IPS-18c (cell line): ENCODE measurements around the gene ZDHHC14.
"Not testable (repeated sequence)": the region's sequence is repeated elsewhere in the genome, so short reads cannot be mapped to it uniquely, and the experiment has no call there.

ENCODE experiments used
- H3K4me3 ChIP-seq: 2 replicates; pipeline ENCODE4 v1.7.0; 2013; ENCODE audit warnings: low read depth, mild to moderate bottlenecking, low read length, moderate library complexity; ENCODE audit not compliant: insufficient read depth
- H3K9me3 ChIP-seq: one replicate; pipeline ENCODE4 v1.6.1; 2013; ENCODE audit warnings: mild to moderate bottlenecking, low read length, moderate library complexity; ENCODE audit not compliant: control insufficient read depth, insufficient read depth

Gene ZDHHC14

DNA sequence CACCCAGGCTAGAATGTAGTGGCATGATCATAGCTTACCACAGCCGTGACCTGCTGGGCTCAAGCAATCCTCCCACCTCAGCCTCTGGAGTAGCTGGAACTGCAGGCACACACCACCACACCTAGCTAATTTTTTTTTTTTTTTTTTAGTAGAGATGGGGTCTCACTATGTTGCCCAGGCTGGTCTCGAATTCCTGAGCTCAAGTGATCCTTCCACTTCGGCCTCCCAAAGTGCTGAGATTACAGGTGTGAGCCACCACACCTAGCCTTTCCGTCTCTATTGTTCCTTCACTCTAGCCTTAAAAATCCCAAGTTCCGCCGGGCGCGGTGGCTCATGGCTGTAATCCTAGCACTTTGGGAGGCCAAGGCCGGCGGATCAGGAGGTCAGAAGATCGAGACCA, 14.2 kb downstream of the ZDHHC14 start:
- not testable (repeated sequence) for H3K9me3 ChIP-seq, H3K4me3 ChIP-seq

DNA sequence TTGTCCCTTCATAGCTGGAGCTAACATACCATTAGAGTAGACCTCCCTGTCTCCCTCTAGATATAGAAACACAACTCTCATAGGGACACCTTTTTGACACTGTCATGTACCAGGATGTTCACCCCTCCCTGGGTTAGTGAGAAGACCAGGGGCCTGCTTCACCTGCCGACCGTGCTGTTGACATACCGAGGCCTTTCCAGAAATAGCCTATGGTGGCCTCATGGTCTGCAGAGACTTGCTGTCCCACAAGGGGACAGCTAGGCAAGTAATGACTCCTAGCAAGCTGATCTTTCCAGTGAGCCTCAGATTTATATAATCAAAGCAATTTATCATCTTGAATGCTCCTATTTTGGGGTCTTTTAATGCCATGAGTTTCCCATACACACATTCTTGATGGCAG, 15.0 kb downstream of the ZDHHC14 start:
- H3K4me3 ChIP-seq = no peak overlapping the region
- no peaks in the 10 kb centered on the region for H3K9me3 ChIP-seq

DNA sequence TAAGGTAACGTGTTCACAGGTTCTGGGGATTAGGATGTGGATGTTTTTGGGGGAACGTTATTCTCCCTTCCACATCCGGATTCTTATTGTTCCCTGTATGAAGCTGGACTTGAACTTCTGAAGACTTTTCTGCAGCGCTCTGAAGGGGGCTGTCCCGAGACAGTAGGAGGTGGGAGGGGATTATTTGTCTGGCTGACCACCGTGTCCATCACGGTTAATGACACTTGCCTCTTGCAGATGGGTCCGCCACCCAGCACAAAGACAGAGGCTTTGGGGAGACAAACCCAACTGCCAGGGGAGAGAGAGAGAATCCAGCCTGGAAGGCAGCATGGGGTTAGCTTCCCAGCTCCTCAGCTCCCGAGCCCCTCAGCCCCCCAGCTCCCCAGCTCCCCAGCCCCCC, 16.7 kb downstream of the ZDHHC14 start:
- no peaks in the 10 kb centered on the region for H3K9me3 ChIP-seq

DNA sequence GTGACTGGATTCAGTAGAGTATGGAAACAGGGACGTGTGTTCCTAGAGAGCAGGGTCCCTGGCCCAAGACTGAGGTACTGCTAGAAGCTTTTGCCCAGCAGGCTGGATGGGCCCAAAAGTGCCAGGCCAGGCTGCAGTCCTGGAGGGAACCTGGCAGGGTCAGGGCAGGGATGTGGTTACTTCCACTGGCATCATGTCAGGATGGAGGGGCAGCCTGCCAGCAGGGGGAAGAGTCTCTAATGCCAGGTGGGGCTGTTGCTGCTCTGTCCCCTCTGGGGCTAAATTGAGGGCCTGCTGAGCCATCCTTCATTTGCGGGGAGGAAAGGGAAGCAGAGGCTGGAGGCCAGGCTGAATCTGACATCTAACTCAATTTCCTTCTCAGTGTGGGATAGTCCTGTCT, 17.2 kb downstream of the ZDHHC14 start:
- no peaks in the 10 kb centered on the region for H3K9me3 ChIP-seq
- H3K4me3 ChIP-seq = no peak overlapping the region

More for the DNA sequence above, 16.7 kb downstream of the ZDHHC14 start:
- H3K4me3 ChIP-seq = no peak overlapping the region

DNA sequence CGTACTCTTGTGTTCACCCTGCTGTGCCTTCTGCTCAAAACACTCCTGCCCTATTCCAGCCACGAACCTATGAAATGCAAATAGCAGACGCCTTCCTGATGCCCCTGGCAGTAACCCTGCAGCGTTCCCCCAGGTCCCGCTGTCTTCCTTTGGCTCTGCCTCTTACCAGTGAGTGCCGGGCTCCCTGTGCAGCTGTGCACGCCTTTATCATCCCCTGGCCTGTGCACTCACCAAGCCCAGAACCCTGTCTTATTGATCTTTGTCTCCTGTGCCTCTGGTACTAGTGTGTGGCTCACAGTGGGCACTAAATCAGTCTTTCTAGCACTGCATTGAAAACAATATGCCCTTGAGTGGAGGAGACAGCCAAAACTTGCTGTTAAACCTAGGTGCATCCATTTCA, 19.7 kb downstream of the ZDHHC14 start:
- Histone ChIP-seq H3K9me3 (no peaks in the 10 kb centered on the region), H3K4me3 (no peak overlapping the region)

DNA sequence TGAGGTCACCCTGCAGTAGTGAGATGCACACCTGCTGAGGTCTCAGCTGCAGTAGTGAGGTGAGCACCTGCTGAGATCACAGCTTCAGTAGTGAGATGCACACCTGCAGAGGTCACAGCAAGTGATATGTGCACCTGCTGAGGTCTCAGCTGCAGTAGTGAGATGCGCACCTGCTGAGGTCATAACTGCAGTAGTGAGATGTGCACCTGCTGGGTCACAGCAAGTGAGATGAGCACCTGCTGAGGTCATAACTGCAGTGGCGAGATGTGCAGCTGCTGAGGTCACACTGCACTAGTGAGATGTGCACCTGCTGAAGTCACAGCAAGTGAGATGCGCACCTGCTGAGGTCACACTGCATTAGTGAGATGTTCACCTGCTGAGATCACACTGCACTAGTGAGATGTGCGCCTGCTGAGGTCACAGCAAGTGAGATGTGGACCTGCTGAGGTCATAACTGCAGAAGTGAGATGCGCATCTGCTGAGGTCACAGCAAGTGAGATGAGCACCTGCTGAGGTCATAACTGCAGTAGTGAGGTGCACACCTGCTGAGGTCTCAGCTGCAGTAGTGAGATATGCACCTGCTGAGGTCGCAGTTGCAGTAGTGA, 20.8 kb downstream of the ZDHHC14 start:
- Histone ChIP-seq H3K4me3 (no peak overlapping the region), H3K9me3 (no peaks in the 10 kb centered on the region)

DNA sequence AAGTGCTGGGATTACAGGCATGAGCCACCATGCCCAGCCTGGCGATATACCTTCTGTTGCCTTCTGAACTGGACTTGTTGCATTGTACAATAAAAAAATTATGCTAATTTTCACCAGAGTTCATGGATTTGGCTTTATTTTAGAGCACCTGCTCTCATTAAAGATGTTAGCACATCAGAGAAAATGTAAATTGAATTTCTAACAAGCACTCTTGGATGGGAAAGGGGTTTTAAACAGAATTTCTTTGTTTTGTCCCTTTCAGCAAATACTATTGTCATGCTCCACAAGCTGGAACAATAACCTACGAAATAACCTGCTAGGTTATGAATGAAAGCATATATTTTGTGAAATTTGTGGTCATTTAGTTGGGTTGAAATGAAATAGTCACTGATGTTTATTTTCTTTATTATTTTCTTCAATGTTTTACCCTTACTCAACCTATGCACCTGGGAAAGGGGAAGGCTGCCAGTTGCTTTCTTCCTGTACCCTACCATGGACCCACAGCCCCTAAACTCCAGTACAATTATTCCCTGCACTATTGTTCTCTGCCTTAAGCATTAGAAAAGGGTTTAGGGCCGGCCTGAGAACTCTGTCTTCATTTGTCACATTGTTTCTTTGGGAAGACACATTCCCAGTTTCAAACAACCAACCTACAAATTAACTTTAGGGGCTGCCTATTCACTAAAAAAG, 22.2 kb downstream of the ZDHHC14 start:
- no peaks in the 10 kb centered on the region for H3K9me3 ChIP-seq
- H3K4me3 ChIP-seq = no peak overlapping the region

DNA sequence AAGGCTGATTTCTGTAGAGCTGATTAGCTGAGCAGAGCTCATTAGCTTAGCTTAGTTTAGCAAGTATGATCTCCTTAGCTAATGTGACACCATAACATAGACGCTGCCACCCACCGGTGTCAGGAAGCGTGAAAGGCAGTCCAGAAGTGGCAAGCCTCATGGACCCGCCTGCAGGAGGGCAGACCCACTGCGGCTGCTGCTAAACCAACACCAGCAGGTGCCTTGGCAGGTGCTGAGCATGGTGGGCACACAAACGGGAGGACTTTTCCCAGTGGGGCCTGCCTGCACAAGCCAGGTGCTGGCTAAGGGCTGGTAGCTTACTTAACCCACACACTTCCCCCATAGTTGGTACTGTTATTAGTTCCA, 22.7 kb downstream of the ZDHHC14 start:
- Histone ChIP-seq H3K4me3 (no peak overlapping the region), H3K9me3 (no peaks in the 10 kb centered on the region)

DNA sequence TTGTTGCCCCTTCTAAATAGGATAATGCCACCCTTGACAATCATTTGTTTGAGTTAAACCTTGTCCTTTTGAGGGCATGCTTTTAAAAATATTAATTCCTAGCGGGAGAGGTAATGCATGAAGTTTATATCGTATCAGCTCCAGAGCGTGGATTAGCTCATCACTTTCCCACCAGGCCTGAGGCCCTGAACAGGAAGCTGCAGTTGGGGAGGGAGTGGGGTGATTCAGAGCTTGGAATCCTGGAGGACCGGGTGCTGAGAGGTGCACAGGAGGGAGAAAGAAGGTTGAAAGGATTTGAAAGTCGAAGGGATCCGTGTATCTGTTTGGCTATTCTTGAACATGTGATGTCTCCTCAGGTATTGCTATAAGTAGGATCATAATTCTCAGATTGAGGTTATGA, 25.0 kb downstream of the ZDHHC14 start:
- Histone ChIP-seq H3K9me3 (no peaks in the 10 kb centered on the region), H3K4me3 (no peak overlapping the region)

DNA sequence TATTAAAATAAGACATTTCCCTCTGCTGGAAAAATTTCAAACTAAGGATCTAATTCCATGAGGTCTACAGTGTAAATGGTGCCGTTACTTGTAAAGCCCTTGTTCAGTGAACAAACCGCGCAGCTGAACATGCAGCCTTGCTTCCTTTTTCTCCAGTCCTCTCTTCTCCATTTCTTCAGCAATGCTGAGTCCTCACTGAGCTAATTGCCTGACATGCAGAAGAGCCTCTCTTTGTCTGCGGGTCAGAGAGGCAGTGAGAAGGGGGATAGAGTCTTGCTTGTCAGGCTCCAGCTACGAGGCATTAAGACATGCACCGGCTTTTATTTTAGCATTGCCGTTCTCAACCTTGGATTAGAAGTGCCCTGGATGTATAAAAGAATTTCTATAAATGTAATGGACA, 25.7 kb downstream of the ZDHHC14 start:
- Histone ChIP-seq H3K9me3 (no peaks in the 10 kb centered on the region), H3K4me3 (no peak overlapping the region)

DNA sequence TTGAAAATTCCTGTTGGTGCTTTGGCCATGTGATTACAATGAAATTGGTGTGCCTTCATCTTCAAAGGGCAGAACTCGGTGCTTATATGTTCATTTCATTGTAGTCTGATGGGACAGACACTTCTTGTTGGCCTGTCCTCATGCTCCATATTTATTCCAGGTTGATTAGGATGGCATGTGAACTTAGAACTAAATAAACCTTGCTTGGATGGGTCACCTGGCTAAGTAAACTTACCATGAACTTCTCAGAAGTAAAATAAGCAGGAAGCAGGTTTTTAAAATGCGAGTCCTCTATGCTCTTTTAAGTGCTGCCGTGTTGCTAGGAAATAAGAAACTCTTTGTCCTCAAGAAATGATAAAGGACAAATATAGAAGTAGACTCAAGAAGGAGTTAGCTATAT, 26.7 kb downstream of the ZDHHC14 start:
- H3K9me3 ChIP-seq = no peaks in the 10 kb centered on the region
- no peak overlapping the region for H3K4me3 ChIP-seq

DNA sequence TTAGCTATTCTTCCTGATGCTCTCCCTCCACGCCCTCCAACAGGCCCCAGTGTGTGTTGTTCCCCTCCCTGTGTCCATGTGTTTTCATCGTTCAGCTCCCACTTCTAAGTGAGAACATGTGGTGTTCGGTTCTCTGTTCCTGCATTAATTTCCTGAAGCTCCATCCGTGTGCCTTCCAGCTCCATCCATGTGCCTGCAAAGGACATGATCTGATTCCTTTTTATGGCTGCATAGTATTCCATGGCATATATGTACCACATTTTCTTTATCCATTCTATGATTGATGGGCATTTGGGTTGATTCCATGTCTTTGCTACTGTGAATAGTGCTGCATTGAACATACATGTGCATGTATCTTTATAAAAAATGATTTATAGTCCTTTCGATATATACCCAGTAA, 27.4 kb downstream of the ZDHHC14 start:
- not testable (repeated sequence) for H3K9me3 ChIP-seq

DNA sequence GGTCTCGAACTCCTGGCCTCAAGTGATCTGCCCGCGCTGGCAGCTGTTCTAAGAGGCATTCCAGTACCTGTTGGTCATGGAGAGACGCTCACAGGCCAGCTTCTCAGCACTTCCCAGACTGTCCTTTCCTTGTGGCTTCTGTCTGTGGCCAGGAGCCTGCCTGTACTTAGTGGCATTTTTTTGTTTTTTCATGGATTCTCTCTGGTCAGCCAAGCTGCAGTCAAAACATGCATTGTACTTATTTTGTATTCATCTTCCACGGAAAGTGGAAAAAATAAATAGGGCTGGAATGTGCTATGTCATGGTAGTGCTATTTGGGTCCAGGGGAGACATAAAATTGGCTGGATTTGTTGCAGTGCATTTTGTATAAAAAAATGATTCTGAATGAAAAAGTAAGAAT, 29.1 kb downstream of the ZDHHC14 start:
- H3K9me3 ChIP-seq = no peaks in the 10 kb centered on the region
- H3K4me3 ChIP-seq = no peak overlapping the region

More for the DNA sequence above, 27.4 kb downstream of the ZDHHC14 start:
- not testable (repeated sequence) for H3K4me3 ChIP-seq

DNA sequence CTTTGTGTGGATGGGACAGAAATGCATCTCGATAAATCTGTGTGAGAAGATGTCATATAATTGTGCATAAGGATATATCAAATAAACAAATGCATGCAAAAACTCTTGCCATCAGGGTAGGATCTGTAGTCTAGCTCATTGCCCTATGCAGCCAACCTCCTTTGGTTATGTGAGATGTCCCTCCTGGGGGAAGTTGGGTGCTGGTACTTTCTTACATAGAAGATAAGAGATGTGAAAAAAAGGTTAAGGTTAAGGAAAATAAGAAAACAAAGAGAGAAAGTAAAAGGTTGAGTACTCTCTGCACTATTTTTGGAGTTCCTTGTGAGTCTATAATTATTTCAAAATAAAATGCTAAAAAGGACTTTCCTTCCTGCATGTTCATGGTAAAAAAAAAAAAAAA, 30.4 kb downstream of the ZDHHC14 start:
- Histone ChIP-seq H3K4me3 (no peak overlapping the region), H3K9me3 (no peaks in the 10 kb centered on the region)

DNA sequence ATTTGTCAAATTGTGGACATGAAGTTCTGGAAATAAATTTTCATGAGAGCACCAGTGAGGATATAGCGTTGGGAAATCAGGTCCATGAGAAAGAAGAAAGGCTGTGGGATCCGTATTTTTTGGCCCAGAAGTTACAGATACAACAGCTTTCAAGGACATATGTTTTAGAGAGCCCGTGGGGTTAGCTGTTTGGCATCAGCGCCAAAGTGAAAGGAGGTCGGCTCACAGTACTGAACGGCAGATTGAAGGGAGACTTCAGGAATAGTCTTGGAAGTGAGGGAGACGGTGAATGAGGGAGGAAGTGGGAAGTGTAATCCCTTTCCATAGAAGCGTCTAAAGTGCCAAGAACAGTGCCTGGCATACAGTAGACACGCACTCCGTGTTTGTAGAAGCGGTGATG, 31.8 kb downstream of the ZDHHC14 start:
- no peak overlapping the region for H3K4me3 ChIP-seq
- no peaks in the 10 kb centered on the region for H3K9me3 ChIP-seq

DNA sequence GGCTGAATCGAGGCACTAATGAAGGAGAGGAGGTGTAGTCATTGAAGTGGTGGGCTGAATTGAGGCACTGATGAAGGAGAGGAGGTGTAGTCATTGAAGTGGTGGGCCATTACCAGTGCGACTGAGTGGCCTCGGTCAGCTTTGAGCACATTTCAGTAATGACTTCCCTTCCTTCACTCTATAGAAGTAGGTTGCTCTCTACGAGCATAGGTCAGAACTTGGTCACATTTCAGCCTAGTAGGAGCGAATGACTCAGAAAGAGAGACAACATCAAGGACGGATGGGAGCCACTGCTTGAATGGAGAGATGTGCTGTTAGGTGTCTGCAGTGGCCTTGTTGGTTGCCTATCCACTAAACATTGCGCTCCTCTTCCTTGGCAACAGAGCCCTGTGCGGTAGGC, 39.5 kb downstream of the ZDHHC14 start:
- no peak overlapping the region for H3K4me3 ChIP-seq

DNA sequence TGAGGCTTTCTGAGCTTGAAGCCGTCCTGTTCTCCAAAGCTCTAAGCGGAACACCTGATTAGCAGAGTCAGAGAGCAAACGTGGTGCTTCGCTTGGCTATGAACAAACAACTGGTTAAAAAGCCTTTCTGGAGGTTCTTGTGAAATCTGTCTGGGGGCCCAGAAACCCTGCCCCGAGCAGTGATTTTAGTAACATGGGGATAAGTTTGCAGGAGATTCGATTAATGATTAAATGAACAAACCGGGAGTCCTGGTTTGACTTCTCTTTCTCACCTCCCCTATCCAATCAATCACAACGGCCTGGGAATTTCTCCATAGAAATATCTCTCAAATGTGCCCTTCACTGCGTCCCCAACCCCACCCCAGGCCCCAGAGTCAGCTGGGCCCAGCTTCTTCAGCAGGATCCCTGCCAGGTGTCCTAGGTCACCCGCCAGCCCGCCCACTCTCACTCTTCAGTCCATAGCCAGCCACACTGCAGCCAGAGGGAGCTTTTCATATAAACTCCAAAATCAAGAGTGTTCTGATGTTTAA, 43.6 kb downstream of the ZDHHC14 start:
- Histone ChIP-seq H3K9me3 (no peaks in the 10 kb centered on the region), H3K4me3 (no peak overlapping the region)

More for the DNA sequence above, 39.5 kb downstream of the ZDHHC14 start:
- no peaks in the 10 kb centered on the region for H3K9me3 ChIP-seq

DNA sequence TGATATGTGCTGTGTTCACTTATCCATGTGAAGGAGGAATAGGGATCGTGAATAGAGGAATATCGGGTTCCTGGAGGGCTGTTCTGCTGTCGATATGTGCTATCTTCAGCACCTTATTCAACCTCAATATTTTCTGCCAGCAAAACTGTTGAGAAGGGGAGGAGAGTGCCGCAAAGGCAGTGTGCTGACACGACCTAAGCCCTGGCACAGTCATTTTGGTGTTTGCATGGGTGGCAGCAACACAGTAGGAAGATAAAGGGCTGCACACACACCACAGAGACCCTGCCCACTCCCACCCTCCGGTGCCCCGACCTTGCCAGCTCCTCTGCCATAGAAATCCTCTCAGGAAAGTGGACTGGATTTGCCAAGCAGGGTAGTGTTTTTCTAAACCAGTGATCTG, 47.0 kb downstream of the ZDHHC14 start:
- Histone ChIP-seq H3K9me3 (no peaks in the 10 kb centered on the region), H3K4me3 (no peak overlapping the region)
